Progenitor cell of endocrine pancreas (in vitro differentiated cells): ENCODE data around the gene NMNAT2. TPM values are rescaled to one million over a fixed set of nuclear protein-coding genes. Genes with fewer than 3 reads are reported as not detected.
"Not testable (repeated sequence)": the region's sequence is repeated elsewhere in the genome, so short reads cannot be mapped to it uniquely, and the experiment has no call there.

ENCODE experiments used
- DNase-seq: peaks from one replicate; pipeline ENCODE4 v3.0.0; 2021; ENCODE audit warnings: low spot score; ENCODE audit not compliant: unreplicated experiment
- H3K27ac Mint-ChIP-seq: 2 replicates; pipeline ENCODE4 v1.8.0; 2021; ENCODE audit warnings: mild to moderate bottlenecking, moderate library complexity, mixed read lengths
- H3K27me3 Mint-ChIP-seq: 2 replicates; pipeline ENCODE4 v1.8.0; 2021; ENCODE audit warnings: mixed read lengths
- H3K36me3 Mint-ChIP-seq: 2 replicates; pipeline ENCODE4 v1.8.0; 2022; ENCODE audit warnings: mixed read lengths; ENCODE audit not compliant: insufficient read depth
- H3K4me1 Mint-ChIP-seq: 2 replicates; pipeline ENCODE4 v1.8.0; 2021; ENCODE audit warnings: low read depth, mixed read lengths
- H3K4me3 Mint-ChIP-seq: 2 replicates; pipeline ENCODE4 v1.8.0; 2021; ENCODE audit warnings: low read depth, mild to moderate bottlenecking, moderate library complexity, mixed read lengths
- H3K9me3 Mint-ChIP-seq: 2 replicates; pipeline ENCODE4 v1.8.0; 2021; ENCODE audit warnings: low read depth, mixed read lengths
- total RNA-seq: library from RNA; stranded (reverse); gene quantifications from 2 replicates; pipeline ENCODE4 v1.2.1, GENCODE V29; 2021
- TF ChIP-seq, protein P1 (sequence below): fragments of 200-600 bp; sonication (generic); IDR thresholded peaks from one replicate; pipeline ENCODE4 v1.5.0; 2021; ENCODE audit warnings: antibody characterized with exemption, mild to moderate bottlenecking; ENCODE audit not compliant: unreplicated experiment

Gene NMNAT2
- total RNA-seq, 1 donor from 2014 or later: 3.1 TPM

DNA sequence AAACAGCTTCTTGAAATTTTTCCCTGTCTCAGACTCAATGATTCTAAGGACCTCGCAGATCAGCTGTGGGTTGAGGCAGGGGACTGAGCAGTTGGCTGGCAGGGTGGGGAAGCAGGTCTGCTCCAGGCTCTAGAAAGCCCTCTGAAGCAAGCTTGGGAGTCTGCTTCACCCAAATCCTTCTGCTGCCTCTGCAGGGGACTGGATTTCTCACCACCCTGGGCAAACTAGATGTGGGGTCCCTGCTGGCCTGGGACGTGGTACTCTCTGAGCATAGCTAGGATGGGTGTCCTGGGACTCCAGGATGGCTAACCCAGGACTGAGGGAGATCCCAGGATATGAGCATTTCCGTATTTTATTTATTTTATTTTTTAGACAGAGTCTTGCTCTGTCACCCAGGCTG lies 142.9 kb downstream of the NMNAT2 start:
- TF ChIP-seq, protein P1, sequence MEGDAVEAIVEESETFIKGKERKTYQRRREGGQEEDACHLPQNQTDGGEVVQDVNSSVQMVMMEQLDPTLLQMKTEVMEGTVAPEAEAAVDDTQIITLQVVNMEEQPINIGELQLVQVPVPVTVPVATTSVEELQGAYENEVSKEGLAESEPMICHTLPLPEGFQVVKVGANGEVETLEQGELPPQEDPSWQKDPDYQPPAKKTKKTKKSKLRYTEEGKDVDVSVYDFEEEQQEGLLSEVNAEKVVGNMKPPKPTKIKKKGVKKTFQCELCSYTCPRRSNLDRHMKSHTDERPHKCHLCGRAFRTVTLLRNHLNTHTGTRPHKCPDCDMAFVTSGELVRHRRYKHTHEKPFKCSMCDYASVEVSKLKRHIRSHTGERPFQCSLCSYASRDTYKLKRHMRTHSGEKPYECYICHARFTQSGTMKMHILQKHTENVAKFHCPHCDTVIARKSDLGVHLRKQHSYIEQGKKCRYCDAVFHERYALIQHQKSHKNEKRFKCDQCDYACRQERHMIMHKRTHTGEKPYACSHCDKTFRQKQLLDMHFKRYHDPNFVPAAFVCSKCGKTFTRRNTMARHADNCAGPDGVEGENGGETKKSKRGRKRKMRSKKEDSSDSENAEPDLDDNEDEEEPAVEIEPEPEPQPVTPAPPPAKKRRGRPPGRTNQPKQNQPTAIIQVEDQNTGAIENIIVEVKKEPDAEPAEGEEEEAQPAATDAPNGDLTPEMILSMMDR: no peak
- H3K9me3 Mint-ChIP-seq: no peaks in the 10 kb centered on the region
- no peak for DNase-seq
- no peak overlapping the region for H3K4me3 Mint-ChIP-seq
- H3K27me3 Mint-ChIP-seq: peaks cover 2% of the 10 kb centered on the region
- peaks cover 12% of the 10 kb centered on the region for H3K4me1 Mint-ChIP-seq
- H3K36me3 Mint-ChIP-seq: no peaks in the 10 kb centered on the region
- no peak overlapping the region for H3K27ac Mint-ChIP-seq

DNA sequence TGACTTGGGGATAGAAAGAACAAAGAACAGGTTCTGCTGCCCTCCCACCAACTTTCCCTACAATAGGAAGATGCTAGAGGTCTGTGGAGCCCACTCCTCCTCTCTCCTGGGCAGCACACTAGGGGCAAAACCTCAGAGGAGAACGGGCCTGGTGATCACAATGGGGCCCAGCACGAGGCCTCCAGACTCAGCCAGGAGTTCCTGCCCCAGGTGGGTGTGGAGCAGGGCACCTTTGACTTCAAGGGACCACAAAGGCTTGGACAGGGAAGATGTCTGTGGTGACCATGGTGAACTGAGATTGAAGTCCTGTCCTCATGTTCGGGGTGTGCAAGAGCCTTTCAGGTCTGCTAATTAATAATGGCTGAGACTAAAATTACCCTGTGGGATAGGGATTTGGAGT lies 143.3 kb downstream of the NMNAT2 start:
- peaks cover 13% of the 10 kb centered on the region for H3K4me1 Mint-ChIP-seq
- H3K4me3 Mint-ChIP-seq: no peak overlapping the region
- TF ChIP-seq, protein P1: no peak
- no peak overlapping the region for H3K27ac Mint-ChIP-seq
- H3K27me3 Mint-ChIP-seq: peaks cover 2% of the 10 kb centered on the region
- no peaks in the 10 kb centered on the region for H3K9me3 Mint-ChIP-seq
- no peak for DNase-seq
- no peaks in the 10 kb centered on the region for H3K36me3 Mint-ChIP-seq

DNA sequence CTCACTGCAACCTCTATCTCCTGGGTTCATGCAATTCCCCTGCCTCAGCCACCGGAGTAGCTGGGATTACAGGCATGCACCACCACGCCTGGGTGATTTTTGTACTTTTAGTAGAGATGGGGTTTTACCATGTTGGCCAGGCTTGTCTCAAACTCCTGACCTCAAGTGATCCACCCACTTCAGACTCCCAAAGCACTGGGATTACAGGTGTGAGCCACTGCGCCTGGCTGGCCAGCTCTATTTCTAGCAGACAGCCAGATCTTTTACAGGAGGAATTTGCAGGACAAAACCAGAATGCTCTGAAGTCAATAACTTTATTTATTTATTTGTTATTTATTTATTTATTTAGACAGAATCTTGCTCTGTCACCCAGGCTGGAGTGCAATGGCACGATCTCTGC lies 144.2 kb downstream of the NMNAT2 start:
- not testable (repeated sequence) for H3K4me3 Mint-ChIP-seq, DNase-seq, H3K9me3 Mint-ChIP-seq, H3K27me3 Mint-ChIP-seq, H3K36me3 Mint-ChIP-seq, H3K27ac Mint-ChIP-seq
- peaks cover 13% of the 10 kb centered on the region for H3K4me1 Mint-ChIP-seq

DNA sequence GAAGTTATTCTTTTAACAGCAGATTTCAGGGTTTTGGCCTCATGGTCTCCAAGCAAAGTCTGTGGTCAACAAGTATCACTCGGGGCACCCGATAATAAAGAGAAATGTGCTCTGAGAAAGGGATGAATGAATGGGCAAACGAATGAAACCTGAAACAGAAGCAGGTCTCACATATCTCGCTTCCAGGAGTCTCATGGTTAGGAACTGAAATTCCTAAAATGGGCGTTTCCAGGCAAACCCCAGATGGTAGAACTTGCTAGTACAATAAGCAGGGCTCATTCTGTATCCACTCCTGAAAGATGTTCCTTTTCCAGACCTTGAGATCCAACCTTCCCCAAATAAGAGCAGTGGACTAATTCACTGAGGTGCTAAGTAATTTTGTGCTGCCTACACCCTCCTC lies 144.9 kb downstream of the NMNAT2 start:
- H3K9me3 Mint-ChIP-seq: no peaks in the 10 kb centered on the region
- H3K4me1 Mint-ChIP-seq: peaks cover 13% of the 10 kb centered on the region
- peaks cover 2% of the 10 kb centered on the region for H3K27me3 Mint-ChIP-seq
- no peak overlapping the region for H3K27ac Mint-ChIP-seq
- no peak for DNase-seq
- no peaks in the 10 kb centered on the region for H3K36me3 Mint-ChIP-seq
- TF ChIP-seq, protein P1: no peak
- no peak overlapping the region for H3K4me3 Mint-ChIP-seq

DNA sequence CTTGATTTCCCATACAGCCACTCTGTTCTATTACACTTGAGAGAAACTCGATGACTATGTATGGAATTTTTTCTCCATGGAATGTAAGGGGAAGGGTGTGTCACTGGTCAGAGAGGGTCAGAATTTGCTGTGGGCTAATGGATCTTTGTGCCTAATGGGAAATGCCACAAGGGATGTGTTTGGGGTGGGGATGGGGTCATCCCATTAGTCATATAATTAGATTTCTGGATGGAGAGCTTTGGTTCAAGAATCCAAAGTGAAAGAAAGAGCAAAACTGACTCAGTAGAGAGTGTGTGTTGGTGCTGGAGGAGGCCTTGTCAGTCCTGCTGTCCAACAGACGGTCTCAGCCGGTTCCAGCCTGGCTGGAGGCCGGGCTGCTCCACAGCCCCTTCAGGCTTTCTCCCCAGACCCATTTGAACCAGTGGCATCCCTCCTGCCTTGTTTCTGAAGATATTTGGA lies 145.8 kb downstream of the NMNAT2 start:
- Mint-ChIP-seq H3K36me3 (no peaks in the 10 kb centered on the region), H3K4me3 (no peak overlapping the region), H3K27ac (no peak overlapping the region), H3K9me3 (no peaks in the 10 kb centered on the region), H3K4me1 (peaks cover 13% of the 10 kb centered on the region), H3K27me3 (no peaks in the 10 kb centered on the region)
- DNase-seq: no peak
- TF ChIP-seq, protein P1: no peak

DNA sequence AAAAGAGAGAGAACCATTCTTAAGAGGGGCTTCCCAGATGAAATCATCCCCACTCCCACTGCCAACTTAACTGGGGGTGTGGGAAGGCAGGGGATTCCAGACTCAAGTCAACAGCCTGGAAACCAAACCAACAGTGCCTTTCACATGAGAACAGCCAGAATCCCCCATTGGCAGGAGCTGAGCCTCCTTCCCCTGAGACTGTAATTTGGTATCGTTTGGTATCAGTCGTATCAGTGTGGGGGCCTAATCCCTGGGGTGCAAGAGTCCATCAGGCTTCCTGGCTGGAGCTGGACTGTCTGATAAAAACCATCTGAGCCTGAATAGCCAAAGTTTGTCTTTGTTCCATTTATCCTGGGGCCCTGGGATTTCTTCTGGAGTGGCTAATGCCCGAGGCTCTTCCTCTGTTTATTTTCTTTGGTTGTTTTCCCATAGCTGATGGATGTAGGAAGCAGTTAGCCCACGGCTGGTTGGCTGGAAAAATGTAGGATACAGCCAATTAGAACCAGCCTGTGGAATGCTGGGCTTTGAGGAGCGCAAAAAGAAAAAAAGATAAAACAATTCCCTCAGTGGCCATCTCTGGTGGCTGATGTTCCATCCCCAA lies 147.5 kb downstream of the NMNAT2 start:
- H3K4me3 Mint-ChIP-seq: no peak overlapping the region
- no peaks in the 10 kb centered on the region for H3K9me3 Mint-ChIP-seq
- TF ChIP-seq, protein P1: no peak
- H3K4me1 Mint-ChIP-seq: peaks cover 13% of the 10 kb centered on the region
- no peaks in the 10 kb centered on the region for H3K27me3 Mint-ChIP-seq
- H3K36me3 Mint-ChIP-seq: no peaks in the 10 kb centered on the region
- no peak for DNase-seq
- no peak overlapping the region for H3K27ac Mint-ChIP-seq
